MM.1S (cell line): ENCODE data around the gene XRN1.

Experiments used
- DNase-seq: peaks from one replicate; pipeline ENCODE4 v3.0.0-alpha.2; 2015
- H2AFZ ChIP-seq: fragments of 300-600 bp; sonication (generic); 2 replicates; pipeline ENCODE4 v1.6.0; 2016; ENCODE audit warnings: antibody characterized with exemption, low read length
- H3F3A ChIP-seq: fragments of 300-600 bp; sonication (generic); 2 replicates; pipeline ENCODE4 v1.6.1; 2016; ENCODE audit warnings: mild to moderate bottlenecking, antibody characterized with exemption, low read length, moderate library complexity, mixed read lengths; ENCODE audit not compliant: insufficient read depth
- H3K27ac ChIP-seq: fragments of 300-600 bp; sonication (generic); 2 replicates; pipeline ENCODE4 v1.5.1; 2016; ENCODE audit warnings: mild to moderate bottlenecking, low read length
- H3K27me3 ChIP-seq: fragments of 300-600 bp; sonication (generic); replicated peaks from 2 replicates; pipeline ENCODE4 v1.6.0; 2016; ENCODE audit warnings: low read length; ENCODE audit not compliant: insufficient read depth
- H3K36me3 ChIP-seq: fragments of 300-600 bp; sonication (generic); replicated peaks from 2 replicates; pipeline ENCODE4 v1.6.1; 2016; ENCODE audit warnings: mild to moderate bottlenecking, low read length, mixed read lengths; ENCODE audit not compliant: insufficient read depth
- H3K4me1 ChIP-seq: fragments of 300-600 bp; sonication (generic); 2 replicates; pipeline ENCODE4 v1.6.1; 2016; ENCODE audit warnings: low read length, mixed read lengths
- H3K4me2 ChIP-seq: fragments of 300-600 bp; sonication (generic); 2 replicates; pipeline ENCODE4 v1.6.0; 2016; ENCODE audit warnings: low read depth, low read length
- H3K4me3 ChIP-seq: fragments of 300-600 bp; sonication (generic); 2 replicates; pipeline ENCODE4 v1.5.1; 2016; ENCODE audit warnings: low read length, mixed read lengths
- H3K79me2 ChIP-seq: fragments of 300-600 bp; sonication (generic); 2 replicates; pipeline ENCODE4 v1.6.1; 2016; ENCODE audit warnings: mixed run types, low read length, mixed read lengths
- H3K9ac ChIP-seq: fragments of 300-600 bp; sonication (generic); 2 replicates; pipeline ENCODE4 v1.6.1; 2016; ENCODE audit warnings: low read length, mixed read lengths
- H3K9me2 ChIP-seq: fragments of 300-600 bp; sonication (generic); replicated peaks from 2 replicates; pipeline ENCODE4 v1.6.1; 2016; ENCODE audit warnings: mild to moderate bottlenecking, low read length, mixed read lengths; ENCODE audit not compliant: insufficient read depth
- H3K9me3 ChIP-seq: fragments of 300-600 bp; sonication (generic); replicated peaks from 2 replicates; pipeline ENCODE4 v1.6.1; 2016; ENCODE audit warnings: mild to moderate bottlenecking, low read length, mixed read lengths; ENCODE audit not compliant: insufficient read depth
- H4K20me1 ChIP-seq: fragments of 300-600 bp; sonication (generic); 2 replicates; pipeline ENCODE4 v1.6.1; 2016; ENCODE audit warnings: mild to moderate bottlenecking, low read length, moderate library complexity, mixed read lengths; ENCODE audit not compliant: insufficient read depth
- CTCF ChIP-seq: fragments of 300-600 bp; sonication (generic); IDR thresholded peaks from 2 replicates; pipeline ENCODE4 v1.5.1; 2016; ENCODE audit warnings: antibody characterized with exemption, low read length, mixed read lengths
- EZH2 ChIP-seq: fragments of 300-600 bp; sonication (generic); optimal IDR thresholded peaks from 2 replicates; pipeline ENCODE3; 2017; ENCODE audit warnings: low read depth, mild to moderate bottlenecking, antibody characterized with exemption, low read length, mixed read lengths
- EZH2phosphoT487 ChIP-seq: fragments of 300-600 bp; sonication (generic); IDR thresholded peaks from 2 replicates; pipeline ENCODE4 v1.6.1; 2018; ENCODE audit warnings: antibody characterized with exemption, low read length

The XRN1 gene

GRCh38 chr3:142298626-142299025 is 149.2 kb downstream of the XRN1 start:
- H3K4me3 ChIP-seq: no peak overlapping the region
- no peaks in the 10 kb centered on the region for H3K27me3 ChIP-seq
- H3K79me2 ChIP-seq: no peaks in the 10 kb centered on the region
- H3F3A ChIP-seq: no peaks in the 10 kb centered on the region
- DNase-seq: no peak
- no peaks in the 10 kb centered on the region for H3K4me1 ChIP-seq
- H3K36me3 ChIP-seq: no peaks in the 10 kb centered on the region
- no peak overlapping the region for H3K4me2 ChIP-seq
- H3K27ac ChIP-seq: no peak overlapping the region
- H4K20me1 ChIP-seq: no peaks in the 10 kb centered on the region
- H3K9me3 ChIP-seq: no peaks in the 10 kb centered on the region
- no peaks in the 10 kb centered on the region for H3K9me2 ChIP-seq
- TF ChIP-seq CTCF: no peak
- no peak for TF ChIP-seq EZH2phosphoT487
- no peak for TF ChIP-seq EZH2
- no peak overlapping the region for H2AFZ ChIP-seq
- H3K9ac ChIP-seq: no peak overlapping the region

GRCh38 chr3:142296507-142296906 is 151.3 kb downstream of the XRN1 start:
- Histone ChIP-seq H3K4me2 (no peak overlapping the region), H3F3A (no peaks in the 10 kb centered on the region), H4K20me1 (no peaks in the 10 kb centered on the region), H3K4me1 (no peaks in the 10 kb centered on the region), H3K9me2 (no peaks in the 10 kb centered on the region), H3K4me3 (no peak overlapping the region), H3K27ac (no peak overlapping the region), H3K36me3 (no peaks in the 10 kb centered on the region), H3K79me2 (no peaks in the 10 kb centered on the region), H2AFZ (no peak overlapping the region), H3K9me3 (no peaks in the 10 kb centered on the region), H3K27me3 (no peaks in the 10 kb centered on the region), H3K9ac (no peak overlapping the region)
- TF ChIP-seq CTCF (no peak), EZH2 (no peak), EZH2phosphoT487 (no peak)
- no peak for DNase-seq

- H3K4me3 ChIP-seq: no peak overlapping the region
- H3K9me3 ChIP-seq: no peaks in the 10 kb centered on the region
- H3K79me2 ChIP-seq: no peaks in the 10 kb centered on the region
- H3K9ac ChIP-seq: no peak overlapping the region
- no peaks in the 10 kb centered on the region for H3K27me3 ChIP-seq
- H3K4me1 ChIP-seq: no peaks in the 10 kb centered on the region
- no peak overlapping the region for H3K27ac ChIP-seq
- H2AFZ ChIP-seq: no peak overlapping the region
- H4K20me1 ChIP-seq: no peaks in the 10 kb centered on the region
- TF ChIP-seq CTCF (no peak), EZH2phosphoT487 (no peak), EZH2 (no peak)
- no peak for DNase-seq
- H3K9me2 ChIP-seq: no peaks in the 10 kb centered on the region
- no peaks in the 10 kb centered on the region for H3K36me3 ChIP-seq
- no peak overlapping the region for H3K4me2 ChIP-seq
- no peaks in the 10 kb centered on the region for H3F3A ChIP-seq
Measured at GRCh38 chr3:142287866-142288638, 159.8 kb downstream of the XRN1 start.
